ENCODE results near the gene EML6. TPM values are rescaled to one million over a fixed set of nuclear protein-coding genes. Genes with fewer than 3 reads are reported as not detected.

EML6 gene
- total and polyA plus RNA-seq, 2 of the 8 experiments (the other 6 are each of a cell fraction or from before 2014, with no cell fraction given) = 1.2 to 1.6 TPM

GRCh38 chr2:54946220-54946805 is 222.9 kb downstream of the EML6 start (continued):
- TF ChIP-seq CHD7 (IDR thresholded peaks at IDR 0.05; ENCODE audit: insufficient replicate concordance, low read length) (no peak), RNF2 (IDR thresholded peaks at IDR 0.05; ENCODE audit: borderline replicate concordance, low read depth, low read length, missing control alignments, poor library complexity, severe bottlenecking) (no peak), RXRA (IDR thresholded peaks at IDR 0.05; ENCODE audit: insufficient read depth, low read depth, low read length) (no peak), GABPA (IDR thresholded peaks at IDR 0.05; ENCODE audit: borderline replicate concordance, insufficient read depth, low read length) (no peak), JUND (IDR thresholded peaks at IDR 0.05; ENCODE audit: low read length) (no peak), CEBPB (IDR thresholded peaks at IDR 0.05; ENCODE audit: low read depth, low read length) (no peak)
- TF ChIP-seq, protein P1, sequence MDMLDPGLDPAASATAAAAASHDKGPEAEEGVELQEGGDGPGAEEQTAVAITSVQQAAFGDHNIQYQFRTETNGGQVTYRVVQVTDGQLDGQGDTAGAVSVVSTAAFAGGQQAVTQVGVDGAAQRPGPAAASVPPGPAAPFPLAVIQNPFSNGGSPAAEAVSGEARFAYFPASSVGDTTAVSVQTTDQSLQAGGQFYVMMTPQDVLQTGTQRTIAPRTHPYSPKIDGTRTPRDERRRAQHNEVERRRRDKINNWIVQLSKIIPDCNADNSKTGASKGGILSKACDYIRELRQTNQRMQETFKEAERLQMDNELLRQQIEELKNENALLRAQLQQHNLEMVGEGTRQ (IDR thresholded peaks at IDR 0.05; ENCODE audit: low read length) = no peak
